Neural cell (in vitro differentiated cells): Measurements from ENCODE around the gene OPRL1. TPM values are rescaled to one million over a fixed set of nuclear protein-coding genes. Genes with fewer than 3 reads are reported as not detected.

Source experiments
- H2AFZ ChIP-seq: fragments of 200-600, 300-800 bp; sonication (generic), shearing (Covaris generic); 2 replicates; pipeline ENCODE4 v1.6.0; 2014; ENCODE audit warnings: low read depth, mild to moderate bottlenecking, antibody characterized with exemption, low read length, moderate library complexity
- H3F3A ChIP-seq: fragments of 200-600 bp; shearing (Covaris generic); 2 replicates; pipeline ENCODE4 v1.6.1; 2016; ENCODE audit warnings: mild to moderate bottlenecking, moderate library complexity, mixed read lengths, antibody characterized with exemption, low read length; ENCODE audit not compliant: insufficient read depth, poor library complexity, severe bottlenecking
- H3K27ac ChIP-seq: fragments of 200-600, 300-800 bp; sonication (generic), shearing (Covaris generic); 2 replicates; pipeline ENCODE4 v1.5.1; 2014; ENCODE audit warnings: mild to moderate bottlenecking, low read length, moderate library complexity
- H3K27me3 ChIP-seq: fragments of 300-800, 200-600 bp; sonication (generic), shearing (Covaris generic); 2 replicates; pipeline ENCODE4 v1.6.0; 2014; ENCODE audit warnings: mild to moderate bottlenecking, low read depth, low read length, moderate library complexity; ENCODE audit not compliant: insufficient read depth
- H3K36me3 ChIP-seq: fragments of 300-800, 200-600 bp; sonication (generic), shearing (Covaris generic); 2 replicates; pipeline ENCODE4 v1.5.1; 2014; ENCODE audit warnings: mild to moderate bottlenecking, antibody characterized with exemption, low read length, moderate library complexity; ENCODE audit not compliant: insufficient read depth
- H3K4me2 ChIP-seq: fragments of 300-800, 200-600 bp; sonication (generic), shearing (Covaris generic); 2 replicates; pipeline ENCODE4 v1.6.0; 2014; ENCODE audit warnings: mild to moderate bottlenecking, low read length
- H3K4me3 ChIP-seq: fragments of 300-800, 200-600 bp; sonication (generic), shearing (Covaris generic); 2 replicates; pipeline ENCODE4 v1.5.1; 2014; ENCODE audit warnings: mild to moderate bottlenecking, low read length, moderate library complexity
- H3K79me2 ChIP-seq: fragments of 200-600 bp; shearing (Covaris generic); replicated peaks from 2 replicates; pipeline ENCODE4 v1.6.0; 2014; ENCODE audit warnings: mild to moderate bottlenecking, low read length, moderate library complexity; ENCODE audit not compliant: insufficient read depth
- H3K9ac ChIP-seq: fragments of 300-800, 200-600 bp; sonication (generic), shearing (Covaris generic); 2 replicates; pipeline ENCODE4 v1.6.1; 2016; ENCODE audit warnings: mild to moderate bottlenecking, low read length, mixed read lengths
- H3K9me2 ChIP-seq: fragments of 200-600 bp; shearing (Covaris generic); 2 replicates; pipeline ENCODE4 v1.6.1; 2016; ENCODE audit warnings: mild to moderate bottlenecking, low read length, mixed read lengths; ENCODE audit not compliant: insufficient read depth
- H3K9me3 ChIP-seq: fragments of 200-600, 300-800 bp; sonication (generic), shearing (Covaris generic); 2 replicates; pipeline ENCODE4 v1.6.1; 2016; ENCODE audit warnings: mild to moderate bottlenecking, mixed run types, low read length, moderate library complexity, mixed read lengths
- H4K20me1 ChIP-seq: fragments of 200-600 bp; shearing (Covaris generic); 2 replicates; pipeline ENCODE4 v1.6.1; 2016; ENCODE audit warnings: mild to moderate bottlenecking, mixed run types; ENCODE audit not compliant: insufficient read depth
- EP300 ChIP-seq: fragments of 450-650 bp; conservative IDR thresholded peaks from 2 replicates; pipeline ENCODE4 v1.6.1; 2014; ENCODE audit warnings: antibody characterized with exemption, mild to moderate bottlenecking, moderate library complexity; ENCODE audit not compliant: poor library complexity, severe bottlenecking
- EZH2 ChIP-seq: fragments of 200-600, 300-800 bp; shearing (Covaris generic), sonication (generic); IDR thresholded peaks from 2 replicates; pipeline ENCODE4 v1.6.1; 2014; ENCODE audit warnings: antibody characterized with exemption, low read length, borderline replicate concordance, mild to moderate bottlenecking; ENCODE audit not compliant: insufficient read depth, poor library complexity, severe bottlenecking
- MXI1 ChIP-seq: fragments of 450-650 bp; conservative IDR thresholded peaks from 2 replicates; pipeline ENCODE4 v1.6.1; 2014; ENCODE audit warnings: antibody characterized with exemption, mild to moderate bottlenecking; ENCODE audit not compliant: poor library complexity, severe bottlenecking
- POLR2AphosphoS5 ChIP-seq: IDR thresholded peaks from 2 replicates; pipeline ENCODE4 v1.6.1; 2012
- RAD21 ChIP-seq: fragments of 450-650 bp; conservative IDR thresholded peaks from 2 replicates; pipeline ENCODE4 v1.6.1; 2014; ENCODE audit warnings: antibody characterized with exemption, mild to moderate bottlenecking, moderate library complexity
- SMC3 ChIP-seq: fragments of 450-650 bp; conservative IDR thresholded peaks from 2 replicates; pipeline ENCODE4 v1.6.1; 2014; ENCODE audit warnings: antibody characterized with exemption, mild to moderate bottlenecking, moderate library complexity; ENCODE audit not compliant: poor library complexity
- TAF1 ChIP-seq: IDR thresholded peaks from 2 replicates; pipeline ENCODE4 v1.6.1; 2012; ENCODE audit warnings: low read depth
- polyA plus RNA-seq: library from polyadenylated mRNA; depleted of rRNA; stranded (reverse); fragments of >200 nt; gene quantifications from 2 replicates; pipeline ENCODE4 v1.2.3, GENCODE V29; 2014
- TF ChIP-seq, protein P1 (sequence below): IDR thresholded peaks from 2 replicates; pipeline ENCODE4 v1.6.1; 2012; ENCODE audit warnings: borderline replicate concordance
- TF ChIP-seq, protein P2 (sequence below): fragments of 450-650 bp; IDR thresholded peaks from 2 replicates; pipeline ENCODE4 v1.5.1; 2014; ENCODE audit warnings: antibody characterized with exemption, mild to moderate bottlenecking, moderate library complexity; ENCODE audit not compliant: poor library complexity, severe bottlenecking

OPRL1 gene
- polyA plus RNA-seq, 1 donor from 2014 or later = 18.3 TPM

DNA sequence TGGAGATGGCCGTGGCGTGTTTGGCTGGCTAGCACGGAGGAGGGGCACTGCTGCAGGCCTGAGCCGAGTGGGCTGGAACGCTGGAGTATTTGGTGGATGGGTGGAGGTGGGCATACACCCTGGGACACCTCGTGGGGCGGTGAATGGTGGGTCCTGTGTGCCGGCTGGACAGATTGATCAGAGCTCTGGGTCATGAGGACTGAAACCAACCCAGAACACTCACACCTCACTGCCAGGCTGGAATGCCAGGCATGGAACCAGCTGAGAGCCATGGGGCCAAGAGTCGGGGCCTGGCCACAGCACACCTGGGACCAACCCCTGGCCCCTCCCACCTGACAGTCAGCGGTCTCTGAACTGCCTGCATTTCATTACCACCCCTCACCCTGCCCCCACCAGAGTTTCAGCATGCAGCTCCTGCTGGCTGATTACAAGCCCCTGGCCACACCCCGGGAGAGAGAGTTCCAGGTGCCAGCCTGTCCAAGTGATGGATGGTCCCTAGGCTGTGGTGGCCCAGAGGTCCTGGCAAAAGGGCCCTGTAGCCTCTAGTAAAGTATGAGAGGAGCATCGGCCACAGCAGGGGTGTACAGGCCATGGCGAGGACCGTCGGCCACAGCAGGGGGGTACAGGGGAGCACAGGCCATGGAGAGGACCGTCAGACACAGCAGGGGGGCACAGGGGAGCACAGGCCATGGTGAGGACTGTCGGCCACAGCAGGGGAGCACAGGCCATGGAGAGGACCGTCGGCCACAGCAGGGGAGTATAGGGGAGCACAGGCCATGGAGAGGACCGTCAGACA, 24.2 kb downstream of the OPRL1 start:
- no peaks in the 10 kb centered on the region for H3K9me3 ChIP-seq
- H3K27me3 ChIP-seq = no peaks in the 10 kb centered on the region
- H3K79me2 ChIP-seq = no peaks in the 10 kb centered on the region
- no peaks in the 10 kb centered on the region for H4K20me1 ChIP-seq
- H3K9ac ChIP-seq = no peak overlapping the region
- no peaks in the 10 kb centered on the region for H3K36me3 ChIP-seq
- TF ChIP-seq RAD21 = no peak
- TF ChIP-seq, protein P1, sequence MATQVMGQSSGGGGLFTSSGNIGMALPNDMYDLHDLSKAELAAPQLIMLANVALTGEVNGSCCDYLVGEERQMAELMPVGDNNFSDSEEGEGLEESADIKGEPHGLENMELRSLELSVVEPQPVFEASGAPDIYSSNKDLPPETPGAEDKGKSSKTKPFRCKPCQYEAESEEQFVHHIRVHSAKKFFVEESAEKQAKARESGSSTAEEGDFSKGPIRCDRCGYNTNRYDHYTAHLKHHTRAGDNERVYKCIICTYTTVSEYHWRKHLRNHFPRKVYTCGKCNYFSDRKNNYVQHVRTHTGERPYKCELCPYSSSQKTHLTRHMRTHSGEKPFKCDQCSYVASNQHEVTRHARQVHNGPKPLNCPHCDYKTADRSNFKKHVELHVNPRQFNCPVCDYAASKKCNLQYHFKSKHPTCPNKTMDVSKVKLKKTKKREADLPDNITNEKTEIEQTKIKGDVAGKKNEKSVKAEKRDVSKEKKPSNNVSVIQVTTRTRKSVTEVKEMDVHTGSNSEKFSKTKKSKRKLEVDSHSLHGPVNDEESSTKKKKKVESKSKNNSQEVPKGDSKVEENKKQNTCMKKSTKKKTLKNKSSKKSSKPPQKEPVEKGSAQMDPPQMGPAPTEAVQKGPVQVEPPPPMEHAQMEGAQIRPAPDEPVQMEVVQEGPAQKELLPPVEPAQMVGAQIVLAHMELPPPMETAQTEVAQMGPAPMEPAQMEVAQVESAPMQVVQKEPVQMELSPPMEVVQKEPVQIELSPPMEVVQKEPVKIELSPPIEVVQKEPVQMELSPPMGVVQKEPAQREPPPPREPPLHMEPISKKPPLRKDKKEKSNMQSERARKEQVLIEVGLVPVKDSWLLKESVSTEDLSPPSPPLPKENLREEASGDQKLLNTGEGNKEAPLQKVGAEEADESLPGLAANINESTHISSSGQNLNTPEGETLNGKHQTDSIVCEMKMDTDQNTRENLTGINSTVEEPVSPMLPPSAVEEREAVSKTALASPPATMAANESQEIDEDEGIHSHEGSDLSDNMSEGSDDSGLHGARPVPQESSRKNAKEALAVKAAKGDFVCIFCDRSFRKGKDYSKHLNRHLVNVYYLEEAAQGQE = no peak
- TF ChIP-seq, protein P2, sequence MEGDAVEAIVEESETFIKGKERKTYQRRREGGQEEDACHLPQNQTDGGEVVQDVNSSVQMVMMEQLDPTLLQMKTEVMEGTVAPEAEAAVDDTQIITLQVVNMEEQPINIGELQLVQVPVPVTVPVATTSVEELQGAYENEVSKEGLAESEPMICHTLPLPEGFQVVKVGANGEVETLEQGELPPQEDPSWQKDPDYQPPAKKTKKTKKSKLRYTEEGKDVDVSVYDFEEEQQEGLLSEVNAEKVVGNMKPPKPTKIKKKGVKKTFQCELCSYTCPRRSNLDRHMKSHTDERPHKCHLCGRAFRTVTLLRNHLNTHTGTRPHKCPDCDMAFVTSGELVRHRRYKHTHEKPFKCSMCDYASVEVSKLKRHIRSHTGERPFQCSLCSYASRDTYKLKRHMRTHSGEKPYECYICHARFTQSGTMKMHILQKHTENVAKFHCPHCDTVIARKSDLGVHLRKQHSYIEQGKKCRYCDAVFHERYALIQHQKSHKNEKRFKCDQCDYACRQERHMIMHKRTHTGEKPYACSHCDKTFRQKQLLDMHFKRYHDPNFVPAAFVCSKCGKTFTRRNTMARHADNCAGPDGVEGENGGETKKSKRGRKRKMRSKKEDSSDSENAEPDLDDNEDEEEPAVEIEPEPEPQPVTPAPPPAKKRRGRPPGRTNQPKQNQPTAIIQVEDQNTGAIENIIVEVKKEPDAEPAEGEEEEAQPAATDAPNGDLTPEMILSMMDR = no peak
- no peak for TF ChIP-seq EZH2
- no peak for TF ChIP-seq SMC3
- no peak for TF ChIP-seq POLR2AphosphoS5
- TF ChIP-seq MXI1 = no peak
- TF ChIP-seq EP300 = no peak
- TF ChIP-seq TAF1 = no peak
- H3F3A ChIP-seq = no peaks in the 10 kb centered on the region
- no peak overlapping the region for H2AFZ ChIP-seq
- no peak overlapping the region for H3K27ac ChIP-seq
- H3K9me2 ChIP-seq = no peaks in the 10 kb centered on the region
- H3K4me2 ChIP-seq = no peak overlapping the region
- no peak overlapping the region for H3K4me3 ChIP-seq

DNA sequence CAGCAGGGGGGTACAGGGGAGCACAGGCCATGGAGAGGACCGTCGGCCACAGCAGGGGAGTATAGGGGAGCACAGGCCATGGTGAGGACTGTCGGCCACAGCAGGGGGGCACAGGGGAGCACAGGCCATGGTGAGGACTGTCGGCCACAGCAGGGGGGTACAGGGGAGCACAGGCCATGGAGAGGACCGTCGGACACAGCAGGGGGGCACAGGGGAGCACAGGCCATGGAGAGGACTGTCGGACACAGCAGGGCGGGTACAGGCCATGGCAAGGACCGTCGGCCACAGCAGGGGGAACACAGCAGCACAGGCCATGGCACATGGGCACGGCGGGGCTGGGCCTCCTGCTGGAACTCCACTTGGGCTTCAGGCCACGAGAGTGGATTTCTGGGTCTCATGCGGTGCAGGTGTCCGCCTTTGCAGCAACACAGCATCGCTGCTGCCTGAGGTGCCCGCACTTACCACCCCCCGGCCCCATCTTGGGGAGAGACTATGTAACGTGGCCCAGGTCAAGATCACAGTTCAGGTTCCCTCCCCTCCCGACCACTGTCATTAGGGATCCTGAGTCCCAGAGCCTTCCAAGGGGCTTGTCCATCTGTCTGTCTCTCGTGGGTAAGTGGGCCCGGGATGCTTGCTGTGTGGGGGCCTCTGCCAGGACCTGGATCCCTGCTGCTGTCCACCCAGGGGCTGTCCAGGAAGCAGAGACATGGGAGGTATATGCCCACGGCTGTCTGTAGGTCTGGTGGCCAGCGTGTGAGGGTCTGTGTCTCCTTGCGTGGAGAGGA, 25.0 kb downstream of the OPRL1 start:
- TF ChIP-seq TAF1 = no peak
- TF ChIP-seq, protein P2 = no peak
- TF ChIP-seq, protein P1 = no peak
- TF ChIP-seq SMC3 = no peak
- TF ChIP-seq EZH2 = no peak
- no peak for TF ChIP-seq RAD21
- TF ChIP-seq MXI1 = no peak
- no peak for TF ChIP-seq POLR2AphosphoS5
- TF ChIP-seq EP300 = no peak
- Histone ChIP-seq H3K36me3 (no peaks in the 10 kb centered on the region), H3K27me3 (no peaks in the 10 kb centered on the region), H3K9ac (no peak overlapping the region), H3K9me2 (no peaks in the 10 kb centered on the region), H3F3A (no peaks in the 10 kb centered on the region), H3K9me3 (no peaks in the 10 kb centered on the region), H4K20me1 (no peaks in the 10 kb centered on the region), H3K4me3 (no peak overlapping the region), H3K27ac (no peak overlapping the region), H3K79me2 (no peaks in the 10 kb centered on the region), H2AFZ (no peak overlapping the region), H3K4me2 (no peak overlapping the region)
